Measurements from ENCODE around the gene IER3IP1. TPM values are rescaled to one million over a fixed set of nuclear protein-coding genes. Genes with fewer than 3 reads are reported as not detected.
"Not testable (repeated sequence)": the region's sequence is repeated elsewhere in the genome, so short reads cannot be mapped to it uniquely, and the experiment has no call there.

The IER3IP1 gene
- total RNA-seq, 1 donor from 2014 or later: 16.0 TPM

- H3K27me3 Mint-ChIP-seq (ENCODE audit: unreplicated experiment): no peaks in the 10 kb centered on the region
- no peaks in the 10 kb centered on the region for H3K36me3 Mint-ChIP-seq (ENCODE audit: low read depth, unreplicated experiment)
- TF ChIP-seq CTCF (IDR thresholded peaks at IDR 0.05; ENCODE audit: unreplicated experiment): no peak
- no peaks in the 10 kb centered on the region for H3K9me3 Mint-ChIP-seq (ENCODE audit: unreplicated experiment)
- no peak for DNase-seq (ENCODE audit: low spot score)
- H3K4me3 Mint-ChIP-seq (ENCODE audit: unreplicated experiment): no peak overlapping the region
- H3K4me1 Mint-ChIP-seq (ENCODE audit: unreplicated experiment): no peaks in the 10 kb centered on the region
- no peak overlapping the region for H3K27ac Mint-ChIP-seq (ENCODE audit: unreplicated experiment)
Measured at GRCh38 chr18:47163241-47163640, 12.9 kb downstream of the IER3IP1 start.

- DNase-seq (ENCODE audit: low spot score): no peak
- no peaks in the 10 kb centered on the region for H3K27me3 Mint-ChIP-seq (ENCODE audit: unreplicated experiment)
- no peak for TF ChIP-seq CTCF (IDR thresholded peaks at IDR 0.05; ENCODE audit: unreplicated experiment)
- no peak overlapping the region for H3K4me3 Mint-ChIP-seq (ENCODE audit: unreplicated experiment)
- no peaks in the 10 kb centered on the region for H3K4me1 Mint-ChIP-seq (ENCODE audit: unreplicated experiment)
- H3K27ac Mint-ChIP-seq (ENCODE audit: unreplicated experiment): no peak overlapping the region
- H3K36me3 Mint-ChIP-seq (ENCODE audit: low read depth, unreplicated experiment): no peaks in the 10 kb centered on the region
- no peaks in the 10 kb centered on the region for H3K9me3 Mint-ChIP-seq (ENCODE audit: unreplicated experiment)
Measured at GRCh38 chr18:47160256-47160655, 15.9 kb downstream of the IER3IP1 start.

GRCh38 chr18:47158404-47158803 is 17.8 kb downstream of the IER3IP1 start:
- not testable (repeated sequence) for H3K36me3 Mint-ChIP-seq (ENCODE audit: low read depth, unreplicated experiment); H3K4me1 Mint-ChIP-seq (ENCODE audit: unreplicated experiment); H3K9me3 Mint-ChIP-seq (ENCODE audit: unreplicated experiment); DNase-seq (ENCODE audit: low spot score); H3K27ac Mint-ChIP-seq (ENCODE audit: unreplicated experiment); H3K4me3 Mint-ChIP-seq (ENCODE audit: unreplicated experiment); H3K27me3 Mint-ChIP-seq (ENCODE audit: unreplicated experiment)

- DNase-seq (ENCODE audit: low spot score): no peak
- peaks cover 30% of the 10 kb centered on the region for H3K4me1 Mint-ChIP-seq (ENCODE audit: unreplicated experiment)
Measured at GRCh38 chr18:47151439-47151838, 24.7 kb downstream of the IER3IP1 start.

GRCh38 chr18:47150824-47151366 is 25.3 kb downstream of the IER3IP1 start:
- H3K36me3 Mint-ChIP-seq (ENCODE audit: low read depth, unreplicated experiment): peaks cover 3% of the 10 kb centered on the region
- peak overlapping the region; percentile 99 for H3K27ac Mint-ChIP-seq (ENCODE audit: unreplicated experiment)
- peaks cover 12% of the 10 kb centered on the region for H3K27me3 Mint-ChIP-seq (ENCODE audit: unreplicated experiment)
- no peak for TF ChIP-seq CTCF (IDR thresholded peaks at IDR 0.05; ENCODE audit: unreplicated experiment)
- peaks cover 33% of the 10 kb centered on the region for H3K4me1 Mint-ChIP-seq (ENCODE audit: unreplicated experiment)
- H3K4me3 Mint-ChIP-seq (ENCODE audit: unreplicated experiment): peak overlapping the region; percentile 97
- peak; percentile 13 for DNase-seq (ENCODE audit: low spot score)
- H3K9me3 Mint-ChIP-seq (ENCODE audit: unreplicated experiment): no peaks in the 10 kb centered on the region

More at GRCh38 chr18:47151439-47151838, 24.7 kb downstream of the IER3IP1 start:
- peak overlapping the region; percentile 97 for H3K4me3 Mint-ChIP-seq (ENCODE audit: unreplicated experiment)
- peak overlapping the region; percentile 99 for H3K27ac Mint-ChIP-seq (ENCODE audit: unreplicated experiment)
- H3K36me3 Mint-ChIP-seq (ENCODE audit: low read depth, unreplicated experiment): peaks cover 3% of the 10 kb centered on the region
- no peak for TF ChIP-seq CTCF (IDR thresholded peaks at IDR 0.05; ENCODE audit: unreplicated experiment)
- peaks cover 12% of the 10 kb centered on the region for H3K27me3 Mint-ChIP-seq (ENCODE audit: unreplicated experiment)
- H3K9me3 Mint-ChIP-seq (ENCODE audit: unreplicated experiment): no peaks in the 10 kb centered on the region

Data from endothelial cell (in vitro differentiated cells).